CD4-positive, CD25-positive, alpha-beta regulatory T cell (primary cell): ENCODE measurements around the gene ITGB5. TPM values are rescaled to one million over a fixed set of nuclear protein-coding genes. Genes with fewer than 3 reads are reported as not detected.
A peak's percentile ranks its signal among the peaks of the same experiment; 100 is the strongest.

Experiments
- ATAC-seq, 2 donors: fragments of 150-1000 bp; cut with Tn5 transposase; one replicate each; pipeline ENCODE4 v1.10.0; 2021; ENCODE audit warnings: low read depth in 2 of 2, moderate number of reproducible peaks in 2 of 2, moderate library complexity in 1 of 2
- DNase-seq, 3 donors: peaks; one replicate each; pipeline versions ENCODE4 v3.0.0 to v3.0.0-alpha.2; 2012 to 2022; ENCODE audit warnings: mixed read lengths in 1 of 3
- H3K27ac ChIP-seq: one replicate; pipeline ENCODE4 v1.7.0; 2013; ENCODE audit warnings: mild to moderate bottlenecking, low read length; ENCODE audit not compliant: insufficient read depth, poor library complexity, severe bottlenecking
- H3K27me3 ChIP-seq: one replicate; pipeline ENCODE4 v1.7.0; 2013; ENCODE audit warnings: low read length; ENCODE audit not compliant: control insufficient read depth, insufficient read depth
- H3K36me3 ChIP-seq: one replicate; pipeline ENCODE4 v1.7.0; 2013; ENCODE audit warnings: mild to moderate bottlenecking, low read length, moderate library complexity; ENCODE audit not compliant: control insufficient read depth, insufficient read depth
- H3K4me1 ChIP-seq: 2 replicates; pipeline ENCODE4 v1.7.0; 2013; ENCODE audit warnings: mild to moderate bottlenecking, low read length; ENCODE audit not compliant: insufficient read depth, control insufficient read depth, poor library complexity, severe bottlenecking
- H3K4me3 ChIP-seq: one replicate; pipeline ENCODE4 v1.7.0; 2013; ENCODE audit warnings: low read depth, mild to moderate bottlenecking, low read length, moderate library complexity
- H3K9me3 ChIP-seq, 2 experiments: 1 replicate in 1 of 2; 2 replicates in 1 of 2; pipeline ENCODE4 v1.7.0; 2013; ENCODE audit warnings: low read length in 2 of 2, mild to moderate bottlenecking in 1 of 2, moderate library complexity in 1 of 2; ENCODE audit not compliant: control insufficient read depth in 2 of 2
- H3K27ac Mint-ChIP-seq, 3 donors: one replicate each; pipeline ENCODE4 v1.8.0; 2020 to 2022; ENCODE audit warnings: mild to moderate bottlenecking in 3 of 3, mixed read lengths in 3 of 3, moderate library complexity in 2 of 3
- H3K27me3 Mint-ChIP-seq: one replicate; pipeline ENCODE4 v1.8.0; 2022; ENCODE audit warnings: mild to moderate bottlenecking, mixed read lengths
- H3K36me3 Mint-ChIP-seq: one replicate; pipeline ENCODE4 v1.8.0; 2020; ENCODE audit warnings: mixed read lengths
- H3K4me1 Mint-ChIP-seq, 4 donors: one replicate each; pipeline ENCODE4 v1.8.0; 2020 to 2022; ENCODE audit warnings: mixed read lengths in 4 of 4, mild to moderate bottlenecking in 1 of 4
- H3K4me3 Mint-ChIP-seq, 4 donors: one replicate each; pipeline ENCODE4 v1.8.0; 2020 to 2022; ENCODE audit warnings: mild to moderate bottlenecking in 4 of 4, mixed read lengths in 4 of 4, moderate library complexity in 3 of 4
- H3K9me3 Mint-ChIP-seq, 7 donors: one replicate each; pipeline ENCODE4 v1.8.0; 2020 to 2022; ENCODE audit warnings: mixed read lengths in 7 of 7, mild to moderate bottlenecking in 3 of 7, moderate library complexity in 2 of 7
- polyA plus RNA-seq, 4 donors: library from polyadenylated mRNA; unstranded; fragments of 300-500 nt; fragmentation: Illumina TruSeq; gene quantifications; one replicate each; pipeline ENCODE4 v1.2.3, GENCODE V29; 2021
- total RNA-seq: library from RNA; stranded (reverse); gene quantifications from one replicate; pipeline ENCODE4 v1.2.3, GENCODE V29; 2022

The ITGB5 gene
- total and polyA plus RNA-seq, 5 donors from 2014 or later, result 0.15 to 4.5 (median 0.20) TPM; not detected in 1

- ATAC-seq (no peak), DNase-seq (no peak)
- no peak overlapping the region for H3K4me3 Mint-ChIP-seq
- no peaks in the 10 kb centered on the region for H3K9me3 Mint-ChIP-seq
- H3K4me1 ChIP-seq, result no peaks in the 10 kb centered on the region
- H3K36me3 ChIP-seq, result no peaks in the 10 kb centered on the region
- no peaks in the 10 kb centered on the region for H3K9me3 ChIP-seq
- no peak overlapping the region for H3K27ac Mint-ChIP-seq
- peaks cover 9% of the 10 kb centered on the region for H3K27me3 Mint-ChIP-seq
- no peaks in the 10 kb centered on the region for H3K27me3 ChIP-seq
- no peak overlapping the region for H3K27ac ChIP-seq
- H3K4me3 ChIP-seq, result no peak overlapping the region
- no peaks in the 10 kb centered on the region for H3K36me3 Mint-ChIP-seq
- no peaks in the 10 kb centered on the region for H3K4me1 Mint-ChIP-seq
Measured at GRCh38 chr3:124802061-124802698, 85.0 kb downstream of the ITGB5 start.

GRCh38 chr3:124800511-124801258, 86.5 kb downstream of the ITGB5 start:
- Mint-ChIP-seq H3K36me3 (no peaks in the 10 kb centered on the region), H3K9me3 (no peaks in the 10 kb centered on the region), H3K27ac (no peak overlapping the region), H3K27me3 (peaks cover 12% of the 10 kb centered on the region), H3K4me3 (no peak overlapping the region), H3K4me1 (no peaks in the 10 kb centered on the region)
- Histone ChIP-seq H3K27ac (no peak overlapping the region), H3K9me3 (no peaks in the 10 kb centered on the region), H3K27me3 (no peaks in the 10 kb centered on the region), H3K4me3 (no peak overlapping the region), H3K4me1 (no peaks in the 10 kb centered on the region), H3K36me3 (no peaks in the 10 kb centered on the region)
- DNase-seq (no peak), ATAC-seq (no peak)

GRCh38 chr3:124800076-124800475, 87.1 kb downstream of the ITGB5 start:
- no peaks in the 10 kb centered on the region for H3K36me3 ChIP-seq
- no peaks in the 10 kb centered on the region for H3K9me3 ChIP-seq
- H3K27ac Mint-ChIP-seq, result no peak overlapping the region
- H3K36me3 Mint-ChIP-seq, result no peaks in the 10 kb centered on the region
- H3K4me3 ChIP-seq, result no peak overlapping the region
- H3K27me3 ChIP-seq, result no peaks in the 10 kb centered on the region
- H3K27me3 Mint-ChIP-seq, result peaks cover 15% of the 10 kb centered on the region
- no peaks in the 10 kb centered on the region for H3K4me1 Mint-ChIP-seq
- no peaks in the 10 kb centered on the region for H3K9me3 Mint-ChIP-seq
- no peak overlapping the region for H3K27ac ChIP-seq
- ATAC-seq, result peak in 1 of 2 donors; percentile 10
- no peak for DNase-seq
- H3K4me3 Mint-ChIP-seq, result no peak overlapping the region
- H3K4me1 ChIP-seq, result no peaks in the 10 kb centered on the region

GRCh38 chr3:124799676-124800075, 87.5 kb downstream of the ITGB5 start:
- Mint-ChIP-seq H3K36me3 (no peaks in the 10 kb centered on the region), H3K27me3 (peaks cover 12% of the 10 kb centered on the region), H3K27ac (no peak overlapping the region), H3K4me1 (no peaks in the 10 kb centered on the region), H3K4me3 (no peak overlapping the region), H3K9me3 (no peaks in the 10 kb centered on the region)
- Histone ChIP-seq H3K36me3 (no peaks in the 10 kb centered on the region), H3K4me1 (no peaks in the 10 kb centered on the region), H3K27ac (no peak overlapping the region), H3K9me3 (no peaks in the 10 kb centered on the region), H3K27me3 (no peaks in the 10 kb centered on the region), H3K4me3 (no peak overlapping the region)
- ATAC-seq (no peak), DNase-seq (no peak)

DNA sequence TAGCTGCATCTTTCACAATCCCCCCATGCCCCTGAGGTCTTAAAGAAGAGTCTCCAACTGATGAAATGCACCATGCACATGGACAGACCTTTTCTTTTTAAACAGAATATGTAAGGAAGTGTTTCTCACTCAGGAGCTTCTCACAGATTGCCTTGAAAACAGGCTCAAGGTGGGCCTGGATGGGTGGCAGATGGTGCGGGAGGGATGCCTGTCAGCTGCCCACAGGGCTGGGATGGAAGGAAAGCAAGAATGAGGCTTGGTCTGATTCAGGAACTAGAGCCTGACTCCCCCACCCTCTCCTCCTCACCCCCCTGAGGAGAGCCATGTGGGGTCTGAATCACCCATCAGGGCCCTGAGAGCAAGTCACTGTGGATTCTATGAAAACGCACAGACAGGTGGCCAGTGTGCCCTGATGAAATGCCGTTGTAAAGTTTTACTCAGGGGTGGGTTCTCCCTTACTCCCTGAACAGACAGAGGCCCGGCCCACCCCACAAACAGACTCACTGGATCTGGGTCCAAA, 89.7 kb downstream of the ITGB5 start:
- no peaks in the 10 kb centered on the region for H3K27me3 ChIP-seq
- Mint-ChIP-seq H3K27me3 (peaks cover 12% of the 10 kb centered on the region), H3K27ac (no peak overlapping the region), H3K9me3 (no peaks in the 10 kb centered on the region), H3K36me3 (no peaks in the 10 kb centered on the region), H3K4me3 (no peak overlapping the region), H3K4me1 (no peaks in the 10 kb centered on the region)
- no peaks in the 10 kb centered on the region for H3K4me1 ChIP-seq
- no peak overlapping the region for H3K4me3 ChIP-seq
- no peaks in the 10 kb centered on the region for H3K9me3 ChIP-seq
- H3K27ac ChIP-seq, result no peak overlapping the region
- DNase-seq, result no peak
- H3K36me3 ChIP-seq, result no peaks in the 10 kb centered on the region
- no peak for ATAC-seq

- H3K4me1 Mint-ChIP-seq, result no peaks in the 10 kb centered on the region
- Histone ChIP-seq H3K4me1 (no peaks in the 10 kb centered on the region), H3K36me3 (no peaks in the 10 kb centered on the region), H3K9me3 (no peaks in the 10 kb centered on the region), H3K27me3 (no peaks in the 10 kb centered on the region), H3K4me3 (no peak overlapping the region), H3K27ac (no peak overlapping the region)
- H3K36me3 Mint-ChIP-seq, result no peaks in the 10 kb centered on the region
- ATAC-seq, result no peak
- DNase-seq, result no peak
- H3K27ac Mint-ChIP-seq, result no peak overlapping the region
- H3K4me3 Mint-ChIP-seq, result no peak overlapping the region
- peaks cover 21% of the 10 kb centered on the region for H3K27me3 Mint-ChIP-seq
- no peaks in the 10 kb centered on the region for H3K9me3 Mint-ChIP-seq
Measured at GRCh38 chr3:124796477-124796876, 90.7 kb downstream of the ITGB5 start.

GRCh38 chr3:124793054-124793739, 94.0 kb downstream of the ITGB5 start:
- DNase-seq (no peak), ATAC-seq (no peak)
- no peaks in the 10 kb centered on the region for H3K4me1 ChIP-seq
- peaks cover 0 to 4% (median 0%) of the 10 kb centered on the region in 4 donors for H3K4me1 Mint-ChIP-seq
- H3K27me3 Mint-ChIP-seq, result peaks cover 21% of the 10 kb centered on the region
- peaks cover 1% of the 10 kb centered on the region for H3K27me3 ChIP-seq
- H3K4me3 ChIP-seq, result no peak overlapping the region
- no peak overlapping the region for H3K4me3 Mint-ChIP-seq
- H3K9me3 ChIP-seq, result no peaks in the 10 kb centered on the region
- no peak overlapping the region for H3K27ac ChIP-seq
- H3K27ac Mint-ChIP-seq, result no peak overlapping the region
- no peaks in the 10 kb centered on the region for H3K36me3 ChIP-seq
- no peaks in the 10 kb centered on the region for H3K9me3 Mint-ChIP-seq
- no peaks in the 10 kb centered on the region for H3K36me3 Mint-ChIP-seq
